ENCODE measurements around the gene PMEPA1. TPM values are rescaled to one million over a fixed set of nuclear protein-coding genes. Genes with fewer than 3 reads are reported as not detected.

The PMEPA1 gene
- polyA plus RNA-seq, 2 of the 4 experiments (the other 2 are of a cell fraction), result 131 to 147 TPM

DNA sequence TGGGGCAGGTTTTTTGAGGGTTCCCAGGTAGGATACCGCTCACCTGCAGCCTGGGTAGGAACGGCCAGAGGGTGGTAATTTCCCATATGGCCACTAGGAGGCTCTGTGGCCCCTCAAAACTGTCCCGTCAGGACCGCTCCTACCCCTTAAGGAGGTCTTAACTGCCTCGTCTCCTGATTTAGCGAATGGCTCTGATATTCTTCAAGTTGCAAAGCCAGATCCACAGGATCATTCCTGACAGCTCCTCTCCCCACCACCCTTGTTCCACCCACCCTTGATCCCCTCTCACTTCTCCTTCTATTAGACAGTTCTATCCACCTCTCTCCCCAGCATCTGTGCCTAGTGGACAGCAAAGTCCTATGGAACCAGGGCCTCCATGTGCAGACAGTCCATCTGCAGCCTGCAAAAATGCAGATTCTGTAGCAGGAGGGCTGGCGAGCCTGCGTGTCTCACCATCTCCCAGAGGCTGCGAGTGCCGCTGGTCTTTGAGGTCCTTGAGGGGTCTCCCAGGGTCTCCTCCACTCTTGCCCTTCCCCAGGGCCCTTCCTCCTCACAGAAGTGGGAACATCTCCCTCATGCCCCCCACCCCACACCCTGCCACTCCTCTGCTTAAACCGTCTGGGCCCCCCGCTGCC lies 55.3 kb downstream of the PMEPA1 start:
- H3K27ac ChIP-seq, result peak overlapping the region; percentile 24 to 57
- peak; percentile 51 for FAIRE-seq
- POLR2A ChIA-PET, result no interaction called here
- H3K4me2 ChIP-seq, result peak overlapping the region; percentile 9; the same call in 1 of the 3 replicates
- peaks cover 37% of the 10 kb centered on the region for H3K4me1 ChIP-seq
- no peaks in the 10 kb centered on the region for H3K9me3 ChIP-seq
- peak; percentile 69 to 82 for ATAC-seq
- TF ChIP-seq, protein P1, sequence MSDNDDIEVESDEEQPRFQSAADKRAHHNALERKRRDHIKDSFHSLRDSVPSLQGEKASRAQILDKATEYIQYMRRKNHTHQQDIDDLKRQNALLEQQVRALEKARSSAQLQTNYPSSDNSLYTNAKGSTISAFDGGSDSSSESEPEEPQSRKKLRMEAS (IDR thresholded peaks at IDR 0.05), result 0 out of 2 replicates have a peak, but pooled peaks have one; percentile 27
- TF ChIP-seq, protein P2, sequence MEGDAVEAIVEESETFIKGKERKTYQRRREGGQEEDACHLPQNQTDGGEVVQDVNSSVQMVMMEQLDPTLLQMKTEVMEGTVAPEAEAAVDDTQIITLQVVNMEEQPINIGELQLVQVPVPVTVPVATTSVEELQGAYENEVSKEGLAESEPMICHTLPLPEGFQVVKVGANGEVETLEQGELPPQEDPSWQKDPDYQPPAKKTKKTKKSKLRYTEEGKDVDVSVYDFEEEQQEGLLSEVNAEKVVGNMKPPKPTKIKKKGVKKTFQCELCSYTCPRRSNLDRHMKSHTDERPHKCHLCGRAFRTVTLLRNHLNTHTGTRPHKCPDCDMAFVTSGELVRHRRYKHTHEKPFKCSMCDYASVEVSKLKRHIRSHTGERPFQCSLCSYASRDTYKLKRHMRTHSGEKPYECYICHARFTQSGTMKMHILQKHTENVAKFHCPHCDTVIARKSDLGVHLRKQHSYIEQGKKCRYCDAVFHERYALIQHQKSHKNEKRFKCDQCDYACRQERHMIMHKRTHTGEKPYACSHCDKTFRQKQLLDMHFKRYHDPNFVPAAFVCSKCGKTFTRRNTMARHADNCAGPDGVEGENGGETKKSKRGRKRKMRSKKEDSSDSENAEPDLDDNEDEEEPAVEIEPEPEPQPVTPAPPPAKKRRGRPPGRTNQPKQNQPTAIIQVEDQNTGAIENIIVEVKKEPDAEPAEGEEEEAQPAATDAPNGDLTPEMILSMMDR (IDR thresholded peaks at IDR 0.05), result peak; percentile 87
- TF ChIP-seq JUN (IDR thresholded peaks at IDR 0.05) (0 out of 5 replicates have a peak, but pooled peaks of 1 of the 2 experiments have one; percentile 12), HOXB13 (CRISPR knock-in tag; IDR thresholded peaks at IDR 0.05; ENCODE audit: low read depth) (no peak), EHF (CRISPR knock-in tag; IDR thresholded peaks at IDR 0.05) (no peak), RAD21 (conservative IDR thresholded peaks at IDR 0.05 in 1 of 2, IDR thresholded peaks at IDR 0.05 in 1 of 2) (peak; percentile 83 to 86), SMC3 (IDR thresholded peaks at IDR 0.05) (peak; percentile 79)
- WGBS (ENCODE audit: missing lambda C conversion rate), result 58% methylated on average over 12 of the region's 12 CpGs
- peak; percentile 71 to 87 for DNase-seq (ENCODE audit: low read depth in 1 of 2, low spot score in 1 of 2)
- CTCF ChIA-PET, result interaction anchor here (0.6 to 6.3 kb wide), 30 partner anchors 9 to 1801 kb away, joined by 3 to 25 read pairs (median 4); partner anchors contain the start of gene ZBP1
- no peak overlapping the region for H3K4me3 ChIP-seq

DNA sequence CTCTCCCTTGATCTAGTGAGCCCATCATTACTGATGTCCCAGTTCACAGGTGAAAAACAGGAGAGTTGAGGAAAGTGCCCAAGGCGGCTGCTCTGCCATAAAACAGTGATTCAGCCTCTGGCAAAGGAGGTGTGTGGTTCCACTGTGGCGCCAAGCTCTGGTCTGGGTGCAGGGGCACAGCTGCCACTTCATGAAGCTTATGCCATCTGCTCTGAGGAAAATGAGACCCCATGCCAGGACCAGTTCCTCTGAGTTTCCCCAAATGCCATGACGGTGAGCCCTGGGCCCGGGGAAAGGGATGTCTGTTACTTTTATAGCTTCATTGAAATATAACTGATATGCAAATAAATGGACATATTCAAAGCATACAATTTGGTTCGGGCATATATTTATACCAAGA lies 55.9 kb downstream of the PMEPA1 start:
- ChIA-PET CTCF (interaction anchor here (0.7 to 6.3 kb wide), 29 partner anchors 8 to 1802 kb away, joined by 3 to 25 read pairs (median 4); partner anchors contain the start of gene ZBP1), POLR2A (no interaction called here)
- ATAC-seq (no peak), FAIRE-seq (no peak), DNase-seq (ENCODE audit: low read depth in 1 of 2, low spot score in 1 of 2) (peak in 1 of 2 experiments; percentile 6)
- H3K4me1 ChIP-seq, result peaks cover 35% of the 10 kb centered on the region
- peak overlapping the region in 1 of 2 experiments; percentile 11; a peak in 1 of 6 replicates for H3K27ac ChIP-seq
- TF ChIP-seq FOSL2 (IDR thresholded peaks at IDR 0.05) (no peak), FOSL2 (CRISPR knock-in tag; IDR thresholded peaks at IDR 0.05) (no peak), JUN (IDR thresholded peaks at IDR 0.05) (peak in 1 of 2 experiments; percentile 30; a peak in 1 of 5 replicates)
- H3K9me3 ChIP-seq, result no peaks in the 10 kb centered on the region
- 56% methylated on average over 5 of the region's 5 CpGs for WGBS (ENCODE audit: missing lambda C conversion rate)
- no peak overlapping the region for H3K4me2 ChIP-seq
- H3K4me3 ChIP-seq, result no peak overlapping the region

DNA sequence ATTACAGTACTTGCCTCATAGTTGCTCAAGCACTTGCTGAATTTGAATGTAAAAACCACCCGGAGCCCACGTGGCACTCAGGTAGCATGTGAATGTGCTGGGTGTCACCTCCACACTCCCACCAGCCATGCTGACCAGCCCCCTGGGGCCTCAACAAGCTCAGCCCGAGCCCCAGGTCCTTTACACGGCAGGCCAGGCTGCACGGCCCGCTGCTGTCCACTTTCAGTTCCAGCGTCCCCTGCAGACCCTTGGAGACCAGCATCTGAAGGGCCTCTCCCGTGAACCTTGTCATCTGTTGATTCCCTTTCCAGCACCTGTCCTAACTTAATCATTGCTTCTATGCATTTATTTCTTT lies 56.3 kb downstream of the PMEPA1 start:
- Histone ChIP-seq H3K9me3 (no peaks in the 10 kb centered on the region), H3K4me2 (no peak overlapping the region), H3K4me1 (peaks cover 34% of the 10 kb centered on the region), H3K4me3 (no peak overlapping the region), H3K27ac (peak overlapping the region in 1 of 2 experiments; percentile 17; a peak in 2 of 6 replicates)
- POLR2A ChIA-PET, result no interaction called here
- TF ChIP-seq HDAC2 (IDR thresholded peaks at IDR 0.05) (no peak), ZNF302 (CRISPR knock-in tag; IDR thresholded peaks at IDR 0.05) (no peak), RFX5 (IDR thresholded peaks at IDR 0.05) (no peak), TFCP2L1 (CRISPR knock-in tag; IDR thresholded peaks at IDR 0.05) (no peak), HOXA7 (CRISPR knock-in tag; IDR thresholded peaks at IDR 0.05) (no peak), NFE2L2 (conservative IDR thresholded peaks at IDR 0.05; ENCODE audit: low read length) (no peak), ZC3H11A (IDR thresholded peaks at IDR 0.05) (no peak), GATA3 (IDR thresholded peaks at IDR 0.05; ENCODE audit: borderline replicate concordance) (no peak)
- ATAC-seq, result no peak
- CTCF ChIA-PET, result interaction anchor here (0.7 to 6.3 kb wide), 28 partner anchors 8 to 1802 kb away, joined by 3 to 25 read pairs (median 4); partner anchors contain the start of gene ZBP1
- DNase-seq (ENCODE audit: low read depth in 1 of 2, low spot score in 1 of 2), result peak in 1 of 2 experiments; percentile 9
- 91% methylated on average over 8 of the region's 8 CpGs for WGBS (ENCODE audit: missing lambda C conversion rate)
- no peak for FAIRE-seq

All from A549 (cell line).